ENCODE data around the gene ZNF692.
"Not testable (repeated sequence)": the region's sequence is repeated elsewhere in the genome, so short reads cannot be mapped to it uniquely, and the experiment has no call there.

The ZNF692 gene

GRCh38 chr1:248882427-248882826 lies 23.5 kb upstream of the ZNF692 start:
- not testable (repeated sequence) for DNase-seq (ENCODE audit: low spot score)

- no peak for DNase-seq (ENCODE audit: low spot score)
Observed at GRCh38 chr1:248881261-248881660, 22.4 kb upstream of the ZNF692 start.

DNA sequence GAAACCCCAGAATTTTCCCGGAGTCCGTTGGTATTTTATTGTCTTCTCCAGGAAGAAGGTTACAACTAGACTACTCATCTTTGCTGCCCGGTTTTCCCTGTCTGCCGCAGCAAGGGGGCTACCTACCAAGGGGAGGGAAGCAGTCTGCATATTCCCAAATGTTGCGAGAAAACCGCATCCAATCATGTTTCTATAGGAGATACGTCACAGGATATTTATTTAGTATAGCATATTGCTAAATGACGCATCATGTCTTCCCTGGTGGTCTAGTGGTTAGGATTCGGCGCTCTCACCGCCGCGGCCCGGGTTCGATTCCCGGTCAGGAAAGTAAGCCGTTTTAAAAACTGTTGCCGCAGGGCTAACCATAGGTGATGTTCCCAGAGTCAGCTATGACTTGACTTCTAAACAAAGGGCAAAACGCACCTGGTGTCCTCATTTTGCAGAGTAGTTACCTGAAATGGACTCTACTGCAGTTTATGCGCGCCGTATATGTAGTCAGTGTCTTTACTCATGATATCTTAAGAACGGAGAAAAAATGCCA lies 15.2 kb upstream of the ZNF692 start:
- peak; percentile 91 for DNase-seq (ENCODE audit: low spot score)

DNA sequence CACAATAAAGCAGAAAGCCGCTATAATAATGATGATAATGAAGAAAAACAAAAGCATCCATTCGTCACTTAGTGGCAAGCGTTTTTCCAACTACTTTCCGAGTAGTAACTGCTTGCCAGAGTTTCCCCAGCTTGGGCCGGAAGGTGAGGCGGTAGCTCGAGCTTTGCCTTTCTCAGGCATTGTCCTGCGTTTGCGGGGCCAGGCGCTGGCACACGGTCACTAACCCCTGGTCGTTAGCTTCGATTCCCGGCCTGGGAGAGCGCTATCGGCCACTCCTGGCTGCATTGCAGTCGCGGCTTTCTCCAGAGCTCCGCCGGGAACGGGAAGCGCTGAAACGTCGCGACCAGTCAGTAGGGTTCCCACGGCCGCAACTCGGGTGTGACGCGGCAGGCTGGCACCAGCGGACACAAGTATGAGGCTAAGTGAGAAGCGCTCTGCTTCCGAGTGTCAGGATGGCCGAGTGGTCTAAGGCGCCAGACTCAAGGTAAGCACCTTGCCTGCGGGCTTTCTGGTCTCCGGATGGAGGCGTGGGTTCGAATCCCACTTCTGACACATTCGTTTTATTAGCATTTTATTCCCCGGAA lies 14.6 kb upstream of the ZNF692 start:
- peak; percentile 97 for DNase-seq (ENCODE audit: low spot score)

DNA sequence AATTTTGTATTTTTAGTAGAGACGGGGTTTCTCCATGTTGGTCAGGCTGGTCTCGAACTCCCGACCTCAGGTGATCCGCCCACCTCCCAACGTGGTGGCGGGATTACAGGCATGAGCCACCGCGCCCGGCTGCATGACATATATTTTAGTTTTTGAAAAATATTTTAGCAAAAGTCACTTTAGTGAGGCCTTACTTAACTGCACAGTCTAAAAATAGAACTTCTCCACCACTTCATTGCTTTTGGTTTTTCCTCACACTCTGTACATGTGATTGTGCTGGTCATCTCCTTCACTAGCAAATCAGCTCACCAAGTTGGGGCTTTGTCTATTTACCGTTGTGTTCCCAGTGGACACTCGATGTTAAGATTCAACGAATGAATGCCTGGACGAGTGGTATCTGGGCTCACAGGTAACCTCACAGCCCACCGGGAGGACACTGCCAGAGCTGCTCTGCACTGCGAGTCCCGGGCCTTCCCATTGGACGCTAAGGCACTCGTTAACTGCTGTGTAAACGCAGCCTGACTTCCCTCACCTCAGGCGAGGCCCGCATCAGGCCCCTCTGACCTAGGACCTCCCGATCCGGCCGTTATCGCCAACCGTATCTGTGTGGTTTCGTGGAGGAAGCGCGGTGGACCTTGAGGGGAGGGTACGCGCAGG lies 14.0 kb upstream of the ZNF692 start:
- DNase-seq (ENCODE audit: low spot score) = peak; percentile 89

DNA sequence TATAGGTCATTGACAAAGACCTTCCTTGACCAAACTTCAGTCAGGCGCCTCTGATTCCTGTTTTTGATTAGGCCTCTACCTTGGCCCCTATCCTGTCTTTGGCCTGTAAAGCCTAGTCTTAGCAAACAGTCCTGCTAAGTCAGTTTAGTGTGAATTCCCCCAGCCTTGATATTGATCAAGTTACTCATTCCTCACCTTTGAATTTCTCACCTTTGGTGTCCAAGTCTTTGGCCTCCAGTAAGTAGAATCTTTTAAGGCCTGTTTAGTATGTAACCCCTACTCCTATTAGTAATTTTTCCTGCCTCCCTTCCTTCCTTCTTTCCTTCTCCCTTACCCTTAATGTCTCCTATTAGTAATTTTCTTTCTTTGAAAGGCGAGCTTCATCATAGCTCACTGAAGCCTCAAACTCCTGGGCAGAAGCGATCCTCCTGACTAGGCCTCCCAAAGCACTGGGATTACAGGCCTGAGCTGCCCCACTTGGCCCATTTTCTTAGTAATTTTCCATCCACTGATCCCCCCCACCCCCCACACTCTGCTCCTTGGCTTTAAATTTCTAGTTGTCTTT lies 13.0 kb upstream of the ZNF692 start:
- no peak for DNase-seq (ENCODE audit: low spot score)

DNA sequence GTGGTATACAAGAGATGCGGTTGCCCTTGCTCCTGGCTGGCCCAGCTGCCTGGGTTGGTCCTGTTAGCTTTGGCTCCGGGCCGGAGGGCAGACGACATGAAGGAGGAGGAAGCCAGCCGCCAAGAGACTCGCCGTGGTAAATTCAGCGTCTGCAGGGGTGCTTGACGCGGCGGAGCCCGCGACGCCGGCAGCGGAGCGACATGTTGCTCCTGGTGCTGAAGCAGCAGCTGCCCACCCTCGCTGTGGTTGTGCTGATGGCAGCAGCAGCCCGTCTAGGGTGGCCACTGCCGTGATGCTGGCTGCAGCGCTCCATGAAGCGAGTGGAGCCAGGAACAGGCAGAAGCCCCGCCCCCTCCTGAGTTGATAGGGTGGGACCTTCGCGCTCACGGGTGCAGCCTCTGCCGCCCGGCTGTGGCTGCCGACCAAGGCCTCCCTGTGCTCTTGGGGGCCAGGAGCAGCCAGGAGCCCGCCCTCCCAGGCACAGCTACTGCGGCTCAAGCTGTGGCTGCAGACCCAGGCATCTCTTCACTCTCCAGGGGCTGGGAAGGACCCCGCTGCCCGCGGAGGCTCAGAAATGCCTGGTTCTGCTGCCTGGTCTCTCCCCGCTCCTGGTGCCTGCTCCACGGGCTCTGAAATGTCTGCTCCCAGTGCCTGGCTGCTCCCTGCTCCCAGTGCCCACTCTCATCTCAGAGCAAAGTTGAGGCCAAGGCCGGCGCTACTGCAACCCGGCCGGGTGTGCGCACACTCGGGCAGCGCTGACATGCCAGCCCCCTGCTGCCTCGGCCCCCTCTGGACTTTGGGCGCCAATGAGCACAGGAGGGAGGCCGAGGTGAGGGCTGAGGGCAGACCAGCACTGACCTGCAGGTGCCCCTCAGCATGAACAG lies 4.4 kb upstream of the ZNF692 start:
- peak; percentile 87 for DNase-seq (ENCODE audit: low spot score)

DNA sequence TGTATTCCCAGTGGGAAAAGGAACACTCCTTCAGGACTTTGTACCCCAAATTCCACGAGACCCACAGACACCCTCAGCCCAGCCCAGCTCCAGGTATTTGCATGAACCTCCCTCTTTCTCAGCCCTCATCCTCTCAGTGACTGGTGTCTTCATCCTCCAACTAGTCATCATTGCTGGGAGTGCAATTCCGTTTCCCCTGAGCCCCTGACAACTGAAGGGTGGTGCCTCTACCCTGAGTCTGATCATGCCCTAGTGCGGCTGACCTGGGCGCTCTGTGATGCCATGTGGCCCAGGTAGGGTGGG lies 3.8 kb upstream of the ZNF692 start:
- no peak for DNase-seq (ENCODE audit: low spot score)

GRCh38 chr1:248861616-248862015 lies 2.7 kb upstream of the ZNF692 start:
- DNase-seq (ENCODE audit: low spot score) = no peak

DNA sequence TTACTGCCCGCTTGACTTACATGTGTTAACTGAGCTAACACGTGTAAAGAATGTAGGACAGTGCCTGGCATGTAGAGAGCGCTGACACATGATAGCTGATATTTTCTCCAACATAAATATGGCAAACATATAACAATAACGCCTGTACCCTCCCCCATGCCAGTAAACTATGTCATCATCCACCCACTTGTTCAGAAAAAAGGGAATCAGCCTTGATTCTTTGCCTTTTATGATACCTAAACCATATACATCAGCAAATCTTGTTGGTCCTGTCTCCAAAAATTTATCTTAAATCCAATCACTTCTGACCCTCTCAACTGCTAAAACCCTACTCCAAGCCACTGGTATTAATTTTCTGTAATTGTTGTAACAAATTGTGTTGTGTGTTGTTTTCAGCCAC lies 1.1 kb upstream of the ZNF692 start:
- no peak for DNase-seq (ENCODE audit: low spot score)

GRCh38 chr1:248858096-248858890 lies 592 bp downstream of the ZNF692 start:
- peak; percentile 77 for DNase-seq (ENCODE audit: low spot score)

DNA sequence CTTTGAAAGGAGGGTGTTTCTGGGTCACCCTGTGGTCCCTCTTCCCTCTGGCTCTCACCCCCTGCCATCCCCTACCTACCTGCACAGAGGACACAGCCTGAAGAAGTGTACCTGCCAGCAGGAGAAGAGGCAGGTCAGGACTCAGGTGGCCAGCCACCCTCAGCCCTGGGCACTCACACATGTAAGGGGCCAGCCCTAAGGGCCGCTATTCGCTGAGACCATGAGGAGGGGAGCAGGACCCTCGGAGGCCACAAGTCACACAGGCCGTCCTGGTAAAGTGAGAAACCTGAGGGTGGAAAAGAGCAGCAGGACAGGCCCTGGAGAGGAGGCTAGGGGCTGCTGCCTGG lies 1.2 kb downstream of the ZNF692 start:
- DNase-seq (ENCODE audit: low spot score) = no peak

DNA sequence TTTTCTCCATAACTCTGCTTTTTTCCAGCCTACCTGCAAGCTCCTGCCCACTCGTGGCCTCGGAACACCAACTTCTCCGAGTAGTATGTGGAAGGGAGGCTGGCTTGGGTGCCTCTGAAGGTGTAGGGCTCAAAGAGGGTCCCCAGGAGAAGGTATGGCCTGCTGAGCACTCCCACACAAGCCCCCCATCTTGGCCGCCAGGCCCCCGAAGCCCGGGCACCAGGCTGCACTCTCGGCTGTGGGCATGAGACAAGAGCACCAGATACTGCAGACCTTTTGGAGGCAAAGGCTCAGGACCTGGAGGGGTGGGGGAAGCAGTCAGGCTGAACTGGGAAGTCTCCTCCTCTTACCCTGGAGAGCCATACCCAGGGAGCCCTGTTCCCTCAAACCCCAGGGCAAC lies 1.7 kb downstream of the ZNF692 start:
- DNase-seq (ENCODE audit: low spot score) = no peak

- no peak for DNase-seq (ENCODE audit: low spot score)
Observed at GRCh38 chr1:248856176-248856575, 2.7 kb downstream of the ZNF692 start.

DNA sequence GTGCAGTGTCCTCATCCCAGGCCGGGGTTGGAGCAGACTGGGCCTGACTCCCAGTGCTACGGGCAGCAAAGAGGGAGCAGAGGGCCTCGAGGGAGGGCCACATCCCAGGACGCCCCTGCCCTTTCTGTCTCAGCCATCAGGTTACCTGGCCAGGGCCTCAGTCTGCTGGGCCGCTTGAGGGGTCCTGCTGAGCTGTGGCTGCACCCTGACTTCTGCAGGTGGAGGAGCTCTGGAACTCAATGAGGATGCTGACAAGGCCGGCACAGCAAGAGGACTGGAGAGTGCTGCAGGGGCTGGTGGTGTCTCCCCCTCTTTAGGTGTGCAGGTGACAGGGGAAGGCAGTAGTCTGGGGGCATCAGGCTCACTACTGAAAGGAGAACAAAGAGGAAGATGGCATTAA lies 3.3 kb downstream of the ZNF692 start:
- DNase-seq (ENCODE audit: low spot score) = no peak

GRCh38 chr1:248853663-248854375 lies 5.1 kb downstream of the ZNF692 start:
- no peak for DNase-seq (ENCODE audit: low spot score)

DNA sequence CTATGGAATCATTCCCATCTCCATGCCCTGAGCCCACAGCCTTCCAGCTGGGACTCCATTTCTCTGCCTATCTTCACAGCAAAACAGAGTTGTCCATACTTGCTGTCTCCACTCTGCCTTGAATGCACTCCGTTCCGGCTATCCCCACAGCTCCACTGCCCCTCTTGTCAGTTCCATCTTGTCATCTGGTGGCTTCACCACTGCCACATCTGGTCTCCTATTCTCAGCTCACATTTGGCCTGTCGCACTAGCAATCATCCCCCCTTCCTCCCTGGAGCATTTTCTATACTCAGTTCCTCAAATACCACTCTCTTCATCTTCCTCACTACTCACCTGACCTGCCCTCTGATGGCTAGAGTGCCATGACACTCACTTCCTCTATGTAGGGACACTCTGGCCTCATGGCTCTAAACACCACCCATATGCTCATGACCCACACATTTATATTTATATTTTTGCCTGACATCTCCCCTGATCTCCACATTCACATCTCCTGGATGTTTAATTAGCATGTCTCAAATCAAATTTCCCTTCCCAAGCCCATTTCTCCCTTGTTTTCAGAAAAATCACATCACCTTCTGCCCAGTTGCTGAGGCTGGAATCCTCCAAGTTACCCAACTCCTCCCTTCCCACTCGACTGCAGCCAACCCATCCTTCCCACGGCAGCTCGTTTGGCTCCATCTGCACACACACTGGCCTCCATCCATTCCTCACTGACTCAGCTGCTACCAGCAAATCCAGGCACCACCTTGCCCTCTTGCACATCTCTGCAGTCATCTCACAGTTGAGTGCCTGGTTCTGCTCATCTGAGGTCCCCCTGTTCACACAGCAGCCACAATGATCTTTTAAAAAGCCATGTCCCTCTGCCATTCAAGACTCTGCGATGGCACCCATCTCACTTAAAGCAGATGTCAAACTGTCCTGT lies 6.1 kb downstream of the ZNF692 start:
- DNase-seq (ENCODE audit: low spot score) = no peak

GRCh38 chr1:248851390-248851789 lies 7.5 kb downstream of the ZNF692 start:
- no peak for DNase-seq (ENCODE audit: low spot score)

DNA sequence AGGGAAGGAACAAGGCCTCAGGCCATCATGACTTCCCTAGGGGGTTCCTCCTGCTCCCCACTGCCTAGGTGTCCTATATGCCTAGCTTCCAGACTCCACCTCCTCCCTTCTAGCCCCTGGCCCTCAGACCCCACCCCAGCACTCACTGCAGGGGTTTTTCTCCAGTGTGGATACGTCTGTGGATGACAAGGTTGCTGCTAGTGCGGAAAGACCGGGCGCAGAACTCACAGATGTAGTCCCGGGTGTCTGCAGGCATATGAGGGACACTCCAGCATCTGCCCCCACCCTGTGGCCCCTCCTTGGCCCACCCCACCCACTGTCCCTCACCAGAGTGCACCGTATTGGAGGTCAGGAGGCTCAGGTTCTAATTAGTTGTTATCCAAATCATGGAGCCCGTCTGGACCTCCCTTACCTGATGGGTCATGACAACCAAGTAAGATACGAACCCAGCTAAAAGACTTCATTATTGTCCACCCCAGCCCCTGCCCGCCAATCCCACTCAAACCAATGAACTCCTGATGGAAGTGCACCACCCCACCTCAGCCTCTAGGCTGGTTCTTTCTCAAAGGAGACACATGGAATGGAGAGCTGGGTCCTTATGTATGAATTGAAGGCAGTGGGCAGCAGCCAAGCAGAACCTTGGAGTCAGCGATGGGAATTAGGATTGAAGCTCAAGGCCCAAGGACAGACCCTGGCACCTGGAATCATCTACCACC lies 8.2 kb downstream of the ZNF692 start:
- DNase-seq (ENCODE audit: low spot score) = no peak

All from SK-N-DZ (cell line).